Progenitor cell of endocrine pancreas (in vitro differentiated cells): ENCODE measurements around the gene NUMA1. TPM values are rescaled to one million over a fixed set of nuclear protein-coding genes. Genes with fewer than 3 reads are reported as not detected.

ENCODE experiments used
- DNase-seq: peaks from one replicate; pipeline ENCODE4 v3.0.0; 2021; ENCODE audit warnings: low spot score; ENCODE audit not compliant: unreplicated experiment
- H3K27ac Mint-ChIP-seq: 2 replicates; pipeline ENCODE4 v1.8.0; 2021; ENCODE audit warnings: mild to moderate bottlenecking, moderate library complexity, mixed read lengths
- H3K27me3 Mint-ChIP-seq: 2 replicates; pipeline ENCODE4 v1.8.0; 2021; ENCODE audit warnings: mixed read lengths
- H3K36me3 Mint-ChIP-seq: 2 replicates; pipeline ENCODE4 v1.8.0; 2022; ENCODE audit warnings: mixed read lengths; ENCODE audit not compliant: insufficient read depth
- H3K4me1 Mint-ChIP-seq: 2 replicates; pipeline ENCODE4 v1.8.0; 2021; ENCODE audit warnings: low read depth, mixed read lengths
- H3K4me3 Mint-ChIP-seq: 2 replicates; pipeline ENCODE4 v1.8.0; 2021; ENCODE audit warnings: low read depth, mild to moderate bottlenecking, moderate library complexity, mixed read lengths
- H3K9me3 Mint-ChIP-seq: 2 replicates; pipeline ENCODE4 v1.8.0; 2021; ENCODE audit warnings: low read depth, mixed read lengths
- total RNA-seq: library from RNA; stranded (reverse); gene quantifications from 2 replicates; pipeline ENCODE4 v1.2.1, GENCODE V29; 2021
- TF ChIP-seq, protein P1 (sequence below): fragments of 200-600 bp; sonication (generic); IDR thresholded peaks from one replicate; pipeline ENCODE4 v1.5.0; 2021; ENCODE audit warnings: antibody characterized with exemption, mild to moderate bottlenecking; ENCODE audit not compliant: unreplicated experiment

The NUMA1 gene
- total RNA-seq, 1 donor from 2014 or later: 255 TPM

DNA sequence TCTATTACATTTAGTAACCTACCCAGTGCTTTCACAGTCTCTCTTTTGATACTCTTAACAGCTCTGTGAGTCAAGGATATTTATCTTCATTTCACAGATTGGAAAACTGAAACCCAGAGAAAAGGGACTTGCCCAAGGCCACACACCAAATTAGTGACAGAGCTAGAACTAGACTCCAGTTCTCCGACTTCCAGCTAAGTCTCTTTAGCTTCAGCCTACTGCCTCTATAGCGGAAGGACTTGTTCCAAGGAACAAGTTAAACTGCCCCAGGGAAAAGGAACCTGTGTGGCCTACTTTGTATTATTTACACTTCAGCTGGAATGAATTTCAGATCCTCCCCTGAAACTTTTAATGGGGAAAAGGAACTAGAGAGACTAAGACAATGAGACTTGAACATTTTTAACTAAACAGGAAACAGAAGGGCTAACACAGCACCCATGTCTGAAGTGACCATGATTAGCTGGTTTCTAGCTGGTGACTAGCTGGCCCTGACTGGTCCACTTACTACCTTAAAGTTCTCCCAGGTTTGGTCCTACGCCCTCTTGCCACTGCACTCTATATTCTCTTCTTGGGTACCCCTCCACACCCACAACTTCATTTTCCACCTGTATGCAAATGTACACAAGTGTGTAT is 1.6 kb upstream of the NUMA1 start:
- no peak for DNase-seq
- peak overlapping the region; percentile 99 for H3K27ac Mint-ChIP-seq

DNA sequence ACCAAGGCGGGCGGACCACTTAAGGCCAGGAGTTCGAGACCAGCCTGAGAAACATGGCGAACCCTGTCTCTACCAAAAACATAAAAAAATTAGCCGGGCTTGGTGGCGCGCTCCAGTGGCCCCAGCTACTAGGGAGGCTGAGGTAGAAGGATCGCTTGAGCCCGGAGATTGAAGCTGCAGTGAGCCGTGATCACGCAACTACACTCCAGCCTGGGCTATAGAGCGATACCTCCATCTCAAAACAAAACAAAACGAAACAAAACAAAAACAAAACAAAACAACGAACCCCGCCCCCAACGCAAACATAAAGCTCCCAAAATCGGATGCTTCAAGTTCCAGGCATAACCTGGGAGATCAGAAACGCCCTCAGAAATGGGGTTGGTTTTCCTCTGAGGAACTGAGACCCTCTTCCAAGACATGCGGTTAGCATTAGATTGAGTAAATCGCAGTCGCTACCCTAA is 872 bp upstream of the NUMA1 start:
- Mint-ChIP-seq H3K4me3 (peak overlapping the region; percentile 93), H3K9me3 (no peaks in the 10 kb centered on the region), H3K27me3 (no peaks in the 10 kb centered on the region), H3K27ac (peak overlapping the region; percentile 99), H3K4me1 (peaks cover 15% of the 10 kb centered on the region), H3K36me3 (no peaks in the 10 kb centered on the region)
- TF ChIP-seq, protein P1, sequence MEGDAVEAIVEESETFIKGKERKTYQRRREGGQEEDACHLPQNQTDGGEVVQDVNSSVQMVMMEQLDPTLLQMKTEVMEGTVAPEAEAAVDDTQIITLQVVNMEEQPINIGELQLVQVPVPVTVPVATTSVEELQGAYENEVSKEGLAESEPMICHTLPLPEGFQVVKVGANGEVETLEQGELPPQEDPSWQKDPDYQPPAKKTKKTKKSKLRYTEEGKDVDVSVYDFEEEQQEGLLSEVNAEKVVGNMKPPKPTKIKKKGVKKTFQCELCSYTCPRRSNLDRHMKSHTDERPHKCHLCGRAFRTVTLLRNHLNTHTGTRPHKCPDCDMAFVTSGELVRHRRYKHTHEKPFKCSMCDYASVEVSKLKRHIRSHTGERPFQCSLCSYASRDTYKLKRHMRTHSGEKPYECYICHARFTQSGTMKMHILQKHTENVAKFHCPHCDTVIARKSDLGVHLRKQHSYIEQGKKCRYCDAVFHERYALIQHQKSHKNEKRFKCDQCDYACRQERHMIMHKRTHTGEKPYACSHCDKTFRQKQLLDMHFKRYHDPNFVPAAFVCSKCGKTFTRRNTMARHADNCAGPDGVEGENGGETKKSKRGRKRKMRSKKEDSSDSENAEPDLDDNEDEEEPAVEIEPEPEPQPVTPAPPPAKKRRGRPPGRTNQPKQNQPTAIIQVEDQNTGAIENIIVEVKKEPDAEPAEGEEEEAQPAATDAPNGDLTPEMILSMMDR: no peak
- no peak for DNase-seq

More for the DNA sequence above, 1.6 kb upstream of the NUMA1 start:
- Mint-ChIP-seq H3K36me3 (no peaks in the 10 kb centered on the region), H3K27me3 (no peaks in the 10 kb centered on the region), H3K4me3 (peak overlapping the region; percentile 93), H3K9me3 (no peaks in the 10 kb centered on the region), H3K4me1 (peaks cover 15% of the 10 kb centered on the region)
- TF ChIP-seq, protein P1: no peak

DNA sequence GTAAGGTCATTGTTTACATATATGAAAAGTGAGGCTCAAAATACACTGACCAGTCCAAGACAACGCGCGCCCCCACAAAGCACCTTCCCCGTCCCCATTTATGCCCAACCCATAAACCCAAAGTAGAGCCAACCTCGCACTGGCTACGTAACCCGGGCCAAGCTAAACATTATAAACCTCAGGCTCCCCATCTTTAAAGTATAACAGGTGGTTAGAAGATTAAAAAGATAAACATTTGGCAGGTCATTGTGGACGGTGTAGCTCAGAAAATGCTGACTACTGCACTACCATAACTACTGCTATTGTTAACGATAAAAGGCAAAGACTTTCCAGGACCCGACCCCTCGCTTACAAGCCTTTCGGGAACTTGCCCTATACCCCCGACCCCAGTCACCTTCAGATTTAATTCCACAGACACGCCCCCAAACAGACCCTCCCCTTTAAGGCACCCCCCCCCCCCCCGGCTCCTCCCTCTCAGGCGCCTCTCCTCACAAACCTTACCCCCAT is 470 bp downstream of the NUMA1 start:
- Mint-ChIP-seq H3K36me3 (no peaks in the 10 kb centered on the region), H3K4me1 (peaks cover 14% of the 10 kb centered on the region)

DNA sequence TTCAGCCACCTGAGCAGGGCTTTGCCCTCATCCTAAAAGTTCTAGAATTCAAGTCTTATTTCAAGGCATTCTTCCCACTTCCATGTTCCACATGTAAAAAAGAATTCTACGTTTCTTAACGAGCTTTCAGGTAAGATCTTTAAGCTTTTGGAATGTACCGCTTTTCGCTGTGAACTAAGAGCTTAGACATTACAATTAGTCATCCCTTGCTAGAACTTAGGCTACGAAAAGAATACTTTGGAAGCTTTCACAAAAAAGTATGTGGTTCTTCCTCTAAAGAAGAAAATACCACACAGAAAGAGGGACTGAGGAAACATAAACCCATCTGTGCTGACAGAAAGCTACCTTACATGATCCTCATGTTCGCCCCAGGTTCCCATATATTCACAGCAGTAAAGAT is 1.9 kb downstream of the NUMA1 start:
- H3K4me3 Mint-ChIP-seq: peak overlapping the region; percentile 93
- no peaks in the 10 kb centered on the region for H3K9me3 Mint-ChIP-seq
- peaks cover 14% of the 10 kb centered on the region for H3K4me1 Mint-ChIP-seq
- TF ChIP-seq, protein P1: no peak
- no peaks in the 10 kb centered on the region for H3K27me3 Mint-ChIP-seq
- no peak for DNase-seq
- no peak overlapping the region for H3K27ac Mint-ChIP-seq
- H3K36me3 Mint-ChIP-seq: peaks cover under 1% of the 10 kb centered on the region

More for the DNA sequence above, 470 bp downstream of the NUMA1 start:
- peak overlapping the region; percentile 99 for H3K27ac Mint-ChIP-seq
- no peak for DNase-seq
- no peaks in the 10 kb centered on the region for H3K27me3 Mint-ChIP-seq
- peak overlapping the region; percentile 93 for H3K4me3 Mint-ChIP-seq
- TF ChIP-seq, protein P1: no peak
- H3K9me3 Mint-ChIP-seq: no peaks in the 10 kb centered on the region

DNA sequence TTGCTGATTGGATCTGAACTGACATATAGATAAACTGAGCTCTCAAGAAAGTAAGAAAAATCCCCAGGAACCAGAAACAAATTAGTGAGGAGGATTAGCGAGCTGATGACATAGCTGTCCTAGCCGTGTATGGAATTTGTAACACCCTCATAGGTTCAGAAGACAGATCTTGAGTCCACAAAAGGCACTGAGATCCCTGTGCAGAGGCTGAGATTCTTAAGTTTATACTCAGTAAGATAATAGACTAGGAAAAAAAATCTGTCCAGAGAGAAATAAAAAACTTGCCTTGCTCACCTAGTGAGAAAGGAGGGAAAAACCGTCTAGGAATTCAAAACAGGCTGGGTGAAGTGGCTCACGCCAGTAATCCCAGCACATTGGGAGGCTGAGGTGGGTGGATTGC is 4.6 kb downstream of the NUMA1 start:
- peaks cover 2% of the 10 kb centered on the region for H3K36me3 Mint-ChIP-seq
- no peaks in the 10 kb centered on the region for H3K27me3 Mint-ChIP-seq
- DNase-seq: no peak
- H3K4me3 Mint-ChIP-seq: no peak overlapping the region
- no peak overlapping the region for H3K27ac Mint-ChIP-seq
- no peaks in the 10 kb centered on the region for H3K9me3 Mint-ChIP-seq
- H3K4me1 Mint-ChIP-seq: peaks cover 13% of the 10 kb centered on the region
- TF ChIP-seq, protein P1: no peak
